MM.1S (cell line): ENCODE results near the gene RAPGEF4.

Source experiments
- DNase-seq: peaks from one replicate; pipeline ENCODE4 v3.0.0-alpha.2; 2015
- H2AFZ ChIP-seq: fragments of 300-600 bp; sonication (generic); 2 replicates; pipeline ENCODE4 v1.6.0; 2016; ENCODE audit warnings: antibody characterized with exemption, low read length
- H3F3A ChIP-seq: fragments of 300-600 bp; sonication (generic); 2 replicates; pipeline ENCODE4 v1.6.1; 2016; ENCODE audit warnings: mild to moderate bottlenecking, antibody characterized with exemption, low read length, moderate library complexity, mixed read lengths; ENCODE audit not compliant: insufficient read depth
- H3K27ac ChIP-seq: fragments of 300-600 bp; sonication (generic); 2 replicates; pipeline ENCODE4 v1.5.1; 2016; ENCODE audit warnings: mild to moderate bottlenecking, low read length
- H3K27me3 ChIP-seq: fragments of 300-600 bp; sonication (generic); replicated peaks from 2 replicates; pipeline ENCODE4 v1.6.0; 2016; ENCODE audit warnings: low read length; ENCODE audit not compliant: insufficient read depth
- H3K36me3 ChIP-seq: fragments of 300-600 bp; sonication (generic); replicated peaks from 2 replicates; pipeline ENCODE4 v1.6.1; 2016; ENCODE audit warnings: mild to moderate bottlenecking, low read length, mixed read lengths; ENCODE audit not compliant: insufficient read depth
- H3K4me1 ChIP-seq: fragments of 300-600 bp; sonication (generic); 2 replicates; pipeline ENCODE4 v1.6.1; 2016; ENCODE audit warnings: low read length, mixed read lengths
- H3K4me2 ChIP-seq: fragments of 300-600 bp; sonication (generic); 2 replicates; pipeline ENCODE4 v1.6.0; 2016; ENCODE audit warnings: low read depth, low read length
- H3K4me3 ChIP-seq: fragments of 300-600 bp; sonication (generic); 2 replicates; pipeline ENCODE4 v1.5.1; 2016; ENCODE audit warnings: low read length, mixed read lengths
- H3K79me2 ChIP-seq: fragments of 300-600 bp; sonication (generic); 2 replicates; pipeline ENCODE4 v1.6.1; 2016; ENCODE audit warnings: mixed run types, low read length, mixed read lengths
- H3K9ac ChIP-seq: fragments of 300-600 bp; sonication (generic); 2 replicates; pipeline ENCODE4 v1.6.1; 2016; ENCODE audit warnings: low read length, mixed read lengths
- H3K9me2 ChIP-seq: fragments of 300-600 bp; sonication (generic); replicated peaks from 2 replicates; pipeline ENCODE4 v1.6.1; 2016; ENCODE audit warnings: mild to moderate bottlenecking, low read length, mixed read lengths; ENCODE audit not compliant: insufficient read depth
- H3K9me3 ChIP-seq: fragments of 300-600 bp; sonication (generic); replicated peaks from 2 replicates; pipeline ENCODE4 v1.6.1; 2016; ENCODE audit warnings: mild to moderate bottlenecking, low read length, mixed read lengths; ENCODE audit not compliant: insufficient read depth
- H4K20me1 ChIP-seq: fragments of 300-600 bp; sonication (generic); 2 replicates; pipeline ENCODE4 v1.6.1; 2016; ENCODE audit warnings: mild to moderate bottlenecking, low read length, moderate library complexity, mixed read lengths; ENCODE audit not compliant: insufficient read depth
- CTCF ChIP-seq: fragments of 300-600 bp; sonication (generic); IDR thresholded peaks from 2 replicates; pipeline ENCODE4 v1.5.1; 2016; ENCODE audit warnings: antibody characterized with exemption, low read length, mixed read lengths
- EZH2 ChIP-seq: fragments of 300-600 bp; sonication (generic); optimal IDR thresholded peaks from 2 replicates; pipeline ENCODE3; 2017; ENCODE audit warnings: low read depth, mild to moderate bottlenecking, antibody characterized with exemption, low read length, mixed read lengths
- EZH2phosphoT487 ChIP-seq: fragments of 300-600 bp; sonication (generic); IDR thresholded peaks from 2 replicates; pipeline ENCODE4 v1.6.1; 2018; ENCODE audit warnings: antibody characterized with exemption, low read length

The RAPGEF4 gene

GRCh38 chr2:172821370-172822338 is 86.0 kb downstream of the RAPGEF4 start:
- no peak for DNase-seq
- no peaks in the 10 kb centered on the region for H3K27me3 ChIP-seq
- no peak overlapping the region for H3K9ac ChIP-seq

GRCh38 chr2:172822585-172822984 is 86.9 kb downstream of the RAPGEF4 start:
- TF ChIP-seq CTCF (no peak), EZH2 (no peak), EZH2phosphoT487 (no peak)
- Histone ChIP-seq H4K20me1 (no peaks in the 10 kb centered on the region), H3K9me3 (no peaks in the 10 kb centered on the region), H3K9ac (no peak overlapping the region), H3K4me3 (no peak overlapping the region), H3F3A (no peaks in the 10 kb centered on the region), H2AFZ (no peak overlapping the region), H3K36me3 (no peaks in the 10 kb centered on the region), H3K79me2 (no peaks in the 10 kb centered on the region), H3K27ac (no peak overlapping the region), H3K9me2 (no peaks in the 10 kb centered on the region), H3K27me3 (no peaks in the 10 kb centered on the region), H3K4me2 (no peak overlapping the region), H3K4me1 (peaks cover 3% of the 10 kb centered on the region; the same call in 1 of the 2 replicates)
- DNase-seq = no peak

More at GRCh38 chr2:172821370-172822338, 86.0 kb downstream of the RAPGEF4 start:
- H3K27ac ChIP-seq = no peak overlapping the region
- peaks cover 3% of the 10 kb centered on the region; the same call in 1 of the 2 replicates for H3K4me1 ChIP-seq
- H4K20me1 ChIP-seq = no peaks in the 10 kb centered on the region
- H2AFZ ChIP-seq = no peak overlapping the region
- no peaks in the 10 kb centered on the region for H3F3A ChIP-seq
- TF ChIP-seq CTCF = no peak
- TF ChIP-seq EZH2 = no peak
- TF ChIP-seq EZH2phosphoT487 = no peak
- no peaks in the 10 kb centered on the region for H3K9me2 ChIP-seq
- H3K36me3 ChIP-seq = no peaks in the 10 kb centered on the region
- no peak overlapping the region for H3K4me3 ChIP-seq
- H3K79me2 ChIP-seq = no peaks in the 10 kb centered on the region
- H3K4me2 ChIP-seq = peak overlapping the region; percentile 6; the same call in 1 of the 2 replicates
- no peaks in the 10 kb centered on the region for H3K9me3 ChIP-seq

- H3F3A ChIP-seq = no peaks in the 10 kb centered on the region
- no peaks in the 10 kb centered on the region for H3K79me2 ChIP-seq
- H2AFZ ChIP-seq = no peak overlapping the region
- H3K9me3 ChIP-seq = no peaks in the 10 kb centered on the region
- H4K20me1 ChIP-seq = no peaks in the 10 kb centered on the region
- no peak overlapping the region for H3K4me3 ChIP-seq
- H3K36me3 ChIP-seq = no peaks in the 10 kb centered on the region
- TF ChIP-seq CTCF (no peak), EZH2phosphoT487 (no peak), EZH2 (no peak)
- no peak overlapping the region for H3K4me2 ChIP-seq
- H3K27me3 ChIP-seq = no peaks in the 10 kb centered on the region
- H3K4me1 ChIP-seq = peaks cover 3% of the 10 kb centered on the region; the same call in 1 of the 2 replicates
- no peak for DNase-seq
- H3K27ac ChIP-seq = no peak overlapping the region
- H3K9ac ChIP-seq = no peak overlapping the region
- no peaks in the 10 kb centered on the region for H3K9me2 ChIP-seq
These were observed 87.7 kb downstream of the RAPGEF4 start for GRCh38 chr2:172823261-172823850.
